DND-41 (cell line): ENCODE data around the gene NONO.

Source experiments
- ATAC-seq: fragments of 200-7000 bp; cut with Tn5 transposase; 3 replicates; pipeline ENCODE4 v1.9.1; 2021; ENCODE audit warnings: low read depth; ENCODE audit not compliant: insufficient read depth
- DNase-seq: peaks from one replicate; pipeline ENCODE4 v3.0.0-alpha.2; 2020
- H2AFZ ChIP-seq: 2 replicates; pipeline ENCODE4 v1.6.0; 2012; ENCODE audit warnings: low read depth, low read length
- H3K27ac ChIP-seq: 2 replicates; pipeline ENCODE4 v1.5.1; 2012; ENCODE audit warnings: low read length, inconsistent platforms
- H3K27me3 ChIP-seq: fragments of 200-600 bp; sonication (generic); 2 replicates; pipeline ENCODE4 v1.6.0; 2012; ENCODE audit warnings: low read length, mild to moderate bottlenecking, inconsistent platforms; ENCODE audit not compliant: insufficient read depth, poor library complexity
- H3K36me3 ChIP-seq: 2 replicates; pipeline ENCODE4 v1.5.1; 2012; ENCODE audit warnings: low read length, inconsistent platforms; ENCODE audit not compliant: insufficient read depth
- H3K4me1 ChIP-seq: 2 replicates; pipeline ENCODE4 v1.5.1; 2012; ENCODE audit warnings: mild to moderate bottlenecking, low read length; ENCODE audit not compliant: insufficient read depth
- H3K4me2 ChIP-seq: 2 replicates; pipeline ENCODE4 v1.6.0; 2012; ENCODE audit warnings: mild to moderate bottlenecking, moderate library complexity, low read length, inconsistent platforms; ENCODE audit not compliant: insufficient read depth
- H3K4me3 ChIP-seq, 2 experiments: fragments of 200-600 bp in 1 of 2; shearing (Covaris generic) in 1 of 2; 2 replicates each; pipeline ENCODE4 v1.5.1; 2012 to 2016; ENCODE audit warnings: inconsistent platforms in 2 of 2, low read length in 2 of 2, mild to moderate bottlenecking in 2 of 2, low read depth in 1 of 2, moderate library complexity in 1 of 2
- H3K79me2 ChIP-seq: 2 replicates; pipeline ENCODE4 v1.6.0; 2012; ENCODE audit warnings: low read length, inconsistent platforms; ENCODE audit not compliant: insufficient read depth
- H3K9ac ChIP-seq: 2 replicates; pipeline ENCODE4 v1.6.0; 2012; ENCODE audit warnings: low read depth, mild to moderate bottlenecking, inconsistent platforms, low read length, moderate library complexity
- H3K9me3 ChIP-seq: 2 replicates; pipeline ENCODE4 v1.5.1; 2012; ENCODE audit warnings: low read length, moderate library complexity, mild to moderate bottlenecking, inconsistent platforms; ENCODE audit not compliant: insufficient read depth, severe bottlenecking
- H4K20me1 ChIP-seq: 2 replicates; pipeline ENCODE4 v1.6.0; 2012; ENCODE audit warnings: low read length; ENCODE audit not compliant: insufficient read depth
- CTCF ChIP-seq: IDR thresholded peaks from 2 replicates; pipeline ENCODE4 v1.5.1; 2012; ENCODE audit warnings: borderline replicate concordance, low read length, moderate library complexity, mild to moderate bottlenecking; ENCODE audit not compliant: poor library complexity, severe bottlenecking; ENCODE audit errors: extremely low read depth
- EZH2 ChIP-seq: IDR thresholded peaks from 3 replicates; pipeline ENCODE4 v1.6.1; 2012; ENCODE audit warnings: borderline replicate concordance, low read depth, mild to moderate bottlenecking, moderate library complexity, low read length, inconsistent platforms; ENCODE audit not compliant: severe bottlenecking

Gene NONO

GRCh38 chrX:71252221-71252620, 31.2 kb upstream of the NONO start:
- Histone ChIP-seq H3K4me1 (peaks cover 29% of the 10 kb centered on the region), H3K9me3 (no peaks in the 10 kb centered on the region), H3K27me3 (no peaks in the 10 kb centered on the region), H3K79me2 (peaks cover 36% of the 10 kb centered on the region), H3K27ac (peak overlapping the region; percentile 96; the same call in 1 of the 2 replicates), H3K4me3 (peak overlapping the region in 1 of 2 experiments; percentile 77; a peak in 2 of 4 replicates), H2AFZ (no peak overlapping the region), H4K20me1 (peaks cover 9% of the 10 kb centered on the region; the same call in 1 of the 2 replicates), H3K36me3 (peaks cover 46% of the 10 kb centered on the region), H3K9ac (peak overlapping the region; percentile 82), H3K4me2 (peak overlapping the region; percentile 85)
- no peak for TF ChIP-seq EZH2
- no peak for TF ChIP-seq CTCF
- no peak for DNase-seq
- ATAC-seq = no peak

GRCh38 chrX:71253253-71254091, 30.0 kb upstream of the NONO start:
- Histone ChIP-seq H3K4me2 (peak overlapping the region; percentile 85), H3K36me3 (peaks cover 34% of the 10 kb centered on the region), H2AFZ (peak overlapping the region; percentile 83), H3K9me3 (no peaks in the 10 kb centered on the region), H3K4me3 (peak overlapping the region; percentile 77 to 79), H3K79me2 (peaks cover 36% of the 10 kb centered on the region), H3K27me3 (no peaks in the 10 kb centered on the region), H3K9ac (peak overlapping the region; percentile 82), H4K20me1 (peaks cover 9% of the 10 kb centered on the region; the same call in 1 of the 2 replicates), H3K27ac (peak overlapping the region; percentile 96), H3K4me1 (peaks cover 29% of the 10 kb centered on the region)
- peak; percentile 42 for DNase-seq
- peak; percentile 61 for TF ChIP-seq CTCF
- no peak for TF ChIP-seq EZH2
- no peak for ATAC-seq

GRCh38 chrX:71254092-71254963, 29.1 kb upstream of the NONO start, which contains the start of gene ZMYM3:
ZMYM3 (minus strand) TSS chrX:71254140; CDS start chrX:71253255, 885 bp downstream.
- H3K27me3 ChIP-seq = no peaks in the 10 kb centered on the region
- peak within 1 kb of the TSS; percentile 96 for H3K27ac ChIP-seq
- DNase-seq = peak; percentile 90
- no peaks in the 10 kb centered on the region for H3K9me3 ChIP-seq
- peak within 1 kb of the TSS; percentile 77 to 79 for H3K4me3 ChIP-seq
- H3K9ac ChIP-seq = peak within 1 kb of the TSS; percentile 82
- H3K36me3 ChIP-seq = peaks cover 25% of the 10 kb centered on the region
- peak within 1 kb of the TSS; percentile 85 for H3K4me2 ChIP-seq
- peaks cover 9% of the 10 kb centered on the region; the same call in 1 of the 2 replicates for H4K20me1 ChIP-seq
- TF ChIP-seq EZH2 (no peak), CTCF (no peak)
- peak within 1 kb of the TSS; percentile 83 for H2AFZ ChIP-seq
- peaks cover 36% of the 10 kb centered on the region for H3K79me2 ChIP-seq
- H3K4me1 ChIP-seq = peaks cover 29% of the 10 kb centered on the region
- ATAC-seq = peak; percentile 84
